GM10266 (cell line): Measurements from ENCODE around the gene INSYN1.

ENCODE experiments used
- DNase-seq: peaks from one replicate; pipeline ENCODE4 v3.0.0; 2012; ENCODE audit errors: extremely low spot score
- CTCF ChIP-seq: IDR thresholded peaks from 2 replicates; pipeline ENCODE4 v1.5.1; 2012; ENCODE audit warnings: mild to moderate bottlenecking, low read depth; ENCODE audit not compliant: control insufficient read depth, insufficient read depth; ENCODE audit errors: missing control alignments

The INSYN1 gene

GRCh38 chr15:73691396-73691795 is 61.8 kb downstream of the INSYN1 start:
- no peak for TF ChIP-seq CTCF
- no peak for DNase-seq

- no peak for TF ChIP-seq CTCF
- DNase-seq: no peak
Observed at GRCh38 chr15:73688455-73688854, 64.7 kb downstream of the INSYN1 start.

- no peak for TF ChIP-seq CTCF
Observed at GRCh38 chr15:73687351-73687750, 65.8 kb downstream of the INSYN1 start.

GRCh38 chr15:73686781-73687256 is 66.3 kb downstream of the INSYN1 start:
- DNase-seq: no peak
- TF ChIP-seq CTCF: no peak

More at GRCh38 chr15:73687351-73687750, 65.8 kb downstream of the INSYN1 start:
- no peak for DNase-seq

GRCh38 chr15:73685981-73686380 is 67.2 kb downstream of the INSYN1 start:
- no peak for TF ChIP-seq CTCF
- DNase-seq: no peak
